HT1080 (cell line): Measurements from ENCODE around the gene ACAD10. TPM values are rescaled to one million over a fixed set of nuclear protein-coding genes. Genes with fewer than 3 reads are reported as not detected.

Source experiments
- small RNA-seq: library from RNA; depleted of rRNA; stranded (forward); fragments of <200 nt; gene quantifications from one replicate; pipeline ENCODE3, GENCODE V24; 2014
- total RNA-seq: library from RNA; depleted of rRNA; stranded (reverse); fragments of >200 nt; shearing (Covaris generic); gene quantifications from 2 replicates; pipeline ENCODE4 v1.2.3, GENCODE V29; 2014; rRNA removed

The ACAD10 gene
- total RNA-seq, 1 experiment from 2014 or later, result 10.7 TPM

Small RNA genes within 50 kb of the gene (small RNA-seq; reads per million reads assigned to genes)
- not detected for gene MIR6761

Other genes with a start within 250 kb of the ACAD10 start
- gene ATXN2, start 86.7 kb upstream of the ACAD10 start, total RNA-seq, result 12.3 and 18.9 TPM in 2 replicates
- gene BRAP, start 97 bp upstream of the ACAD10 start, total RNA-seq, result 17.8 and 18.9 TPM in 2 replicates
- 31.7 and 41.3 TPM in 2 replicates for gene ALDH2, start 80.9 kb downstream of the ACAD10 start, total RNA-seq
- gene MAPKAPK5, start 156.2 kb downstream of the ACAD10 start, total RNA-seq, result 42.7 and 45.4 TPM in 2 replicates